GM12873 (cell line): ENCODE measurements around the gene MCAM.

Experiments
- CTCF ChIP-seq: IDR thresholded peaks from 2 replicates; pipeline ENCODE4 v1.5.1; 2012; ENCODE audit warnings: low read depth, mild to moderate bottlenecking, moderate library complexity, low read length, control low read depth; ENCODE audit not compliant: insufficient read depth; ENCODE audit errors: missing control alignments

MCAM gene

GRCh38 chr11:119307974-119308373, 9.0 kb downstream of the MCAM start:
- TF ChIP-seq CTCF, result no peak

GRCh38 chr11:119307219-119307618, 9.7 kb downstream of the MCAM start:
- TF ChIP-seq CTCF, result no peak

- no peak for TF ChIP-seq CTCF
These were observed 10.5 kb downstream of the MCAM start for GRCh38 chr11:119306373-119306890.

- no peak for TF ChIP-seq CTCF
These were observed 11.2 kb downstream of the MCAM start for GRCh38 chr11:119305556-119306372.

- no peak for TF ChIP-seq CTCF
These were observed 13.7 kb downstream of the MCAM start for GRCh38 chr11:119303227-119303718.

GRCh38 chr11:119300198-119300964, 16.5 kb downstream of the MCAM start:
- no peak for TF ChIP-seq CTCF

GRCh38 chr11:119299416-119299815, 17.5 kb downstream of the MCAM start:
- TF ChIP-seq CTCF, result no peak
